K562 (cell line): Measurements from ENCODE around the gene SLC5A5. TPM values are rescaled to one million over a fixed set of nuclear protein-coding genes. Genes with fewer than 3 reads are reported as not detected.

Experiments
- ATAC-seq: fragments of 200-7000 bp; cut with Tn5 transposase; 3 replicates; pipeline ENCODE4 v1.9.1; 2020; ENCODE audit warnings: moderate library complexity
- BruUV-seq: library from RNA; stranded (reverse); fragments of 400-500 nt; replicated peaks from 2 replicates; lab custom pipeline; 2021; lab: Mats Ljungman, UMichigan
- CTCF ChIA-PET: fragments of 300-600 bp; formaldehyde crosslinking; extraction: SDS; loops from one replicate; lab custom pipeline; 2021; ENCODE audit warnings: low intra/inter-chr PET ratio; lab: Yijun Ruan, JAX
- POLR2A ChIA-PET: fragments of 300-600, 350-650 bp; sonication (Branson Sonifier 250); formaldehyde crosslinking; extraction: SDS; loops from one replicate; lab custom pipeline; 2021; ENCODE audit warnings: antibody characterized with exemption, inconsistent platforms; lab: Yijun Ruan, JAX
- DNase-seq, 4 experiments: peaks; one replicate each; pipeline versions ENCODE4 v3.0.0 to v3.0.0-alpha.2; 2011 to 2018; ENCODE audit warnings: low spot score in 3 of 4, mixed read lengths in 3 of 4; ENCODE audit errors: extremely low read depth in 1 of 4
- FAIRE-seq: peaks from 2 replicates; lab custom pipeline; 2011; peaks lifted over from hg19 to GRCh38; lab: Jason Lieb, UNC
- H2AFZ ChIP-seq: 2 replicates; pipeline ENCODE4 v1.6.0; 2011; ENCODE audit warnings: low read depth, low read length, control low read depth, inconsistent platforms
- H3K27ac ChIP-seq: fragments of 200-600 bp; 3 replicates; pipeline ENCODE4 v1.8.0; 2011; ENCODE audit warnings: low read depth, mild to moderate bottlenecking, control low read depth, inconsistent platforms, low read length, moderate library complexity, mixed read lengths; ENCODE audit errors: extremely low read depth
- H3K27me3 ChIP-seq, 2 experiments: fragments of 300-600 bp in 1 of 2; 2 replicates in 1 of 2; 3 replicates in 1 of 2; pipeline versions ENCODE4 v1.6.0 to v1.8.0; 2011; ENCODE audit warnings: inconsistent platforms in 2 of 2, low read length in 2 of 2, mild to moderate bottlenecking in 1 of 2, mixed read lengths in 1 of 2, moderate library complexity in 1 of 2; ENCODE audit not compliant: control insufficient read depth in 2 of 2, insufficient read depth in 2 of 2
- H3K36me3 ChIP-seq: fragments of 300-600 bp; 3 replicates; pipeline ENCODE4 v1.8.0; 2011; ENCODE audit warnings: mild to moderate bottlenecking, low read length, inconsistent platforms; ENCODE audit not compliant: control insufficient read depth, insufficient read depth
- H3K4me1 ChIP-seq, 2 experiments: fragments of 200-600 bp in 1 of 2; replicated peaks in 1 of 2; 2 replicates in 1 of 2; 3 replicates in 1 of 2; pipeline versions ENCODE4 v1.5.1 to v1.8.0; 2011; ENCODE audit warnings: inconsistent platforms in 2 of 2, low read length in 2 of 2, mild to moderate bottlenecking in 1 of 2, mixed read lengths in 1 of 2, moderate library complexity in 1 of 2; ENCODE audit not compliant: control insufficient read depth in 2 of 2, insufficient read depth in 2 of 2
- H3K4me2 ChIP-seq: 2 replicates; pipeline ENCODE4 v1.6.1; 2011; ENCODE audit warnings: low read length, control low read depth, inconsistent platforms, mixed read lengths; ENCODE audit not compliant: insufficient read depth
- H3K4me3 ChIP-seq: fragments of 200-600 bp; sonication (generic), shearing (Covaris generic); 2 replicates; pipeline ENCODE4 v1.5.1; 2016; ENCODE audit warnings: control low read depth, inconsistent platforms
- H3K79me2 ChIP-seq: fragments of 200-600 bp; 3 replicates; pipeline ENCODE4 v1.8.0; 2011; ENCODE audit warnings: low read length, inconsistent platforms; ENCODE audit not compliant: control insufficient read depth, insufficient read depth
- H3K9ac ChIP-seq, 2 experiments: 2 replicates each; pipeline versions ENCODE4 v1.6.0 to v1.6.1; 2011; ENCODE audit warnings: low read depth in 2 of 2, low read length in 2 of 2, control low read depth in 1 of 2, inconsistent platforms in 1 of 2, mild to moderate bottlenecking in 1 of 2, mixed read lengths in 1 of 2; ENCODE audit not compliant: insufficient read depth in 1 of 2
- H3K9me1 ChIP-seq: one replicate; pipeline ENCODE4 v1.6.0; 2011; ENCODE audit warnings: inconsistent platforms, mild to moderate bottlenecking, low read length, moderate library complexity; ENCODE audit not compliant: control insufficient read depth, insufficient read depth
- H3K9me3 ChIP-seq: replicated peaks from 2 replicates; pipeline ENCODE4 v1.5.1; 2011; ENCODE audit warnings: low read depth, low read length, inconsistent platforms; ENCODE audit not compliant: control insufficient read depth, insufficient read depth
- H4K20me1 ChIP-seq: replicated peaks from 2 replicates; pipeline ENCODE4 v1.6.1; 2011; ENCODE audit warnings: low read length, inconsistent platforms, mixed read lengths; ENCODE audit not compliant: control insufficient read depth, insufficient read depth
- BCOR ChIP-seq: fragments of 450-650 bp; IDR thresholded peaks from 2 replicates; pipeline ENCODE4 v1.6.1; 2016
- C11orf30 ChIP-seq: fragments of 450-650 bp; IDR thresholded peaks from 2 replicates; pipeline ENCODE4 v1.6.1; 2016; ENCODE audit warnings: low read depth, mild to moderate bottlenecking
- CBFB ChIP-seq: sonication (generic); formaldehyde crosslinking; IDR thresholded peaks from 2 replicates; pipeline ENCODE4 v1.4.0; 2020; ENCODE audit warnings: mild to moderate bottlenecking, missing genetic modification reagents
- NFYB ChIP-seq: IDR thresholded peaks from 2 replicates; pipeline ENCODE4 v1.6.1; 2011; ENCODE audit warnings: mild to moderate bottlenecking, moderate library complexity; ENCODE audit not compliant: insufficient read length; ENCODE audit errors: extremely low read depth
- ZFP36 ChIP-seq: fragments of 150-350 bp; IDR thresholded peaks from 2 replicates; pipeline ENCODE4 v1.6.1; 2018; ENCODE audit warnings: low read length, low read depth; ENCODE audit not compliant: partially characterized antibody
- WGBS: fragments of 100-300 bp; shearing (Covaris generic); methylation state at CpG from one replicate; pipeline ENCODE4 v1.1.6; 2016; ENCODE audit warnings: low coverage, mixed read lengths; ENCODE audit not compliant: insufficient coverage; ENCODE audit errors: missing lambda C conversion rate; 5-methylcytosine and 5-hydroxymethylcytosine counted together
- in situ Hi-C: fragments of 300-500 bp; cut with MboI; formaldehyde crosslinking; loops from 4 replicates; pipeline ENCODE4 v1.15.0; 2018; ENCODE audit warnings: inconsistent platforms, mixed read lengths
- intact Hi-C: fragments of 100-400 bp; cut with micrococcal nuclease; formaldehyde crosslinking; loops from 2 replicates; pipeline ENCODE4 v1.14.2; 2022
- polyA plus RNA-seq, 8 experiments: library from polyadenylated mRNA; depleted of rRNA in 4 of 8; stranded (reverse) in 5 of 8; unstranded in 3 of 8; fragments of >200 nt; fragmentation: Nextera tagmentation in 2 of 8; fragmentation: Illumina TruSeq in 1 of 8; extraction: Ambion mirVana in 2 of 8; extraction: Trizol in 1 of 8; gene quantifications; 2 replicates each; pipeline versions ENCODE4 v1.2.1 to v1.2.3, GENCODE V29; 2011 to 2014; ENCODE audit warnings: inconsistent platforms in 1 of 8, missing spikeins in 1 of 8
- total RNA-seq, 7 experiments: library from RNA; depleted of rRNA in 6 of 7; stranded (reverse); fragments of >200 nt in 6 of 7; fragmentation: Illumina TruSeq in 2 of 7; extraction: Trizol in 2 of 7; gene quantifications; 2 replicates each; pipeline versions ENCODE4 v1.2.1 to v1.2.3, GENCODE V29; 2011 to 2021; ENCODE audit warnings: low replicate concordance in 1 of 7
- TF ChIP-seq, protein P1 (sequence below): sonication (generic); formaldehyde crosslinking; IDR thresholded peaks from 2 replicates; pipeline ENCODE4 v1.9.0; 2022; ENCODE audit warnings: mild to moderate bottlenecking, missing genetic modification reagents
- TF ChIP-seq, protein P2 (sequence below): sonication (generic); formaldehyde crosslinking; IDR thresholded peaks from 2 replicates; pipeline ENCODE4 v1.8.1; 2023; ENCODE audit warnings: mild to moderate bottlenecking, missing genetic modification reagents

The SLC5A5 gene
- total and polyA plus RNA-seq, 9 of the 15 experiments (the other 6 are each of a cell fraction or from before 2014, with no cell fraction given) = 0.10 to 0.73 (median 0.23) TPM

DNA sequence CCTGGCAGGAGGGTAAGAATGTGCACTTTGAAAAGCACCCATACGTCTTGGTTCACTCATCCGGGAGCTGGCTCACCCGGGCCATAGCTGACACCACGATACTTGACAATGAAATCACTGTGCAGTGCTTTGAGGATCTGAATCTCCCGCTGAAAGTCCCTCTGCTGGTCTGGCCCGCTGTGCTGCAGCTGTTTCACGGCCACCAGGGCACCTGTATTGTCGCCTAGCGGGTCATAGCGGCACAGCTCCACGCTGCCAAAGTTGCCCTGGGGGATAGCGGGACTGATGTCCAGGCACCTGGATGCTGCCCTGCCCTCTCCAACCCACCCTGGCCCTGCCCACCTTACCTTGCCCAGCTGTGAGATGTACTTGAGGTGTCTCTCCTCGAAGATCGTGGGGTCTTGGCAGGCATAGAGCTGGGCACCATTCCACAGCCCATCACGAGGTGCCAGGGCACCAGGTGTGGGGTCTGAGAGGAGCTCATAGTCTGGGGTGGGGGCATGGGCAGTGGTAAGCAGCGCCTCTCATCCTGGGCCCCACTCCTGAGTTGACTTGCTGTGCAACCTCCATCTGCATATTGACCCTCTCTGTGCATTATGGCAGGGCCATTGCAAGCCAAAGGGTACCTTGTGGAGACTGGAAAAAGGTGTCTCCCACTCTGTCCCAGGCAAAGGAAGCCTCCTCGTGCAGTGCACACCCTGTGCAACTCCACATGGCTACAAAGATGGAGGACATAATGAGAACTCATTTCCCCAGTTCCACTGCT, 39.1 kb upstream of the SLC5A5 start:
- peaks cover 5% of the 10 kb centered on the region; the same call in 1 of the 2 replicates for H4K20me1 ChIP-seq
- no peaks in the 10 kb centered on the region for H3K36me3 ChIP-seq
- H3K79me2 ChIP-seq = no peaks in the 10 kb centered on the region
- H3K9me3 ChIP-seq = no peaks in the 10 kb centered on the region
- no peak overlapping the region for H3K4me3 ChIP-seq
- H3K27ac ChIP-seq = no peak overlapping the region
- TF ChIP-seq, protein P1, sequence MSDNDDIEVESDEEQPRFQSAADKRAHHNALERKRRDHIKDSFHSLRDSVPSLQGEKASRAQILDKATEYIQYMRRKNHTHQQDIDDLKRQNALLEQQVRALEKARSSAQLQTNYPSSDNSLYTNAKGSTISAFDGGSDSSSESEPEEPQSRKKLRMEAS (CRISPR knock-in tag) = peak; percentile 17; the same call in 1 of the 2 replicates
- TF ChIP-seq BCOR = 0 out of 2 replicates have a peak, but pooled peaks have one; percentile 33
- no peak for TF ChIP-seq NFYB
- peak; percentile 56 for TF ChIP-seq ZFP36
- TF ChIP-seq CBFB (CRISPR knock-in tag) = 0 out of 2 replicates have a peak, but pooled peaks have one; percentile 43
- no peak for TF ChIP-seq C11orf30
- TF ChIP-seq, protein P2, sequence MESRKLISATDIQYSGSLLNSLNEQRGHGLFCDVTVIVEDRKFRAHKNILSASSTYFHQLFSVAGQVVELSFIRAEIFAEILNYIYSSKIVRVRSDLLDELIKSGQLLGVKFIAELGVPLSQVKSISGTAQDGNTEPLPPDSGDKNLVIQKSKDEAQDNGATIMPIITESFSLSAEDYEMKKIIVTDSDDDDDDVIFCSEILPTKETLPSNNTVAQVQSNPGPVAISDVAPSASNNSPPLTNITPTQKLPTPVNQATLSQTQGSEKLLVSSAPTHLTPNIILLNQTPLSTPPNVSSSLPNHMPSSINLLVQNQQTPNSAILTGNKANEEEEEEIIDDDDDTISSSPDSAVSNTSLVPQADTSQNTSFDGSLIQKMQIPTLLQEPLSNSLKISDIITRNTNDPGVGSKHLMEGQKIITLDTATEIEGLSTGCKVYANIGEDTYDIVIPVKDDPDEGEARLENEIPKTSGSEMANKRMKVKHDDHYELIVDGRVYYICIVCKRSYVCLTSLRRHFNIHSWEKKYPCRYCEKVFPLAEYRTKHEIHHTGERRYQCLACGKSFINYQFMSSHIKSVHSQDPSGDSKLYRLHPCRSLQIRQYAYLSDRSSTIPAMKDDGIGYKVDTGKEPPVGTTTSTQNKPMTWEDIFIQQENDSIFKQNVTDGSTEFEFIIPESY (CRISPR knock-in tag) = peak; percentile 99
- H3K4me1 ChIP-seq = peaks cover 4 to 33% of the 10 kb centered on the region in 2 experiments; a peak in 3 of 5 replicates
- BruUV-seq = no TSS peak
- POLR2A ChIA-PET = interaction anchor here (0.6 kb wide), 1 partner anchor 13 kb away, joined by 3 read pairs; no protein-coding TSS in a partner anchor
- no peak for ATAC-seq
- CTCF ChIA-PET = no interaction called here
- intact Hi-C loops (no loop called here), in situ Hi-C loops (no loop called here)
- no peak overlapping the region for H2AFZ ChIP-seq
- H3K27me3 ChIP-seq = peaks cover 5 to 10% of the 10 kb centered on the region in 2 experiments; a peak in 2 of 5 replicates
- no peak for DNase-seq
- H3K4me2 ChIP-seq = no peak overlapping the region
- 27% methylated on average over 16 of the region's 17 CpGs for WGBS
- FAIRE-seq = no peak
- no peaks in the 10 kb centered on the region for H3K9me1 ChIP-seq
- H3K9ac ChIP-seq = peak overlapping the region in 1 of 2 experiments; percentile 48; a peak in 1 of 4 replicates
